Activated effector memory CD4-positive, alpha-beta T cell treated with Interleukin-2 at 50 U/mL for 16 hours (primary cell): ENCODE data around the gene RBMY1D.
"Not testable (repeated sequence)": the region's sequence is repeated elsewhere in the genome, so short reads cannot be mapped to it uniquely, and the experiment has no call there.

Experiments
- DNase-seq: peaks from one replicate; pipeline ENCODE4 v3.0.0-alpha.2; 2020

Gene RBMY1D

DNA sequence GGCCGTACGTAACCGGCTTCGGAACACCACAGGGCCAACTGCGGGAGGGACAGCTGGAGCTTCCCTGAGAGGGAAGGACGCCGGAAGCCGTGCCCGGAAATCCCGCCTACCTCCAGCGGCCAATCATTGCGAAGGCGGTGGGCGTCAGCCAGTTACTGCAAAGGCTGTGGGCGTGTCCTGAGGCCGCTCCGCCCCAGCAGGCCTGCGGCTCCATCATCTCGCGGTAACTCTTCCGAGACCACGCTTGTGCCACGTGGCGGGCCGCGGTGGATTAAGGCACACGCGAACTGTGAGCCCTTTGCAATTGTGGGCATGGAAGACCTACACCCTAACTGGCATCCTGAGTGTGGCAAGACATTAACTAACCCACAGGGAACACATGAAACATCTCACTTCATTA, at the start of gene RBMY1D:
Gene RBMY1D, minus strand, starts transcription at position 101 of the 400 bp plus-strand sequence. CDS start 2,013 bp downstream, outside the sequence.
- DNase-seq, result not testable (repeated sequence)

DNA sequence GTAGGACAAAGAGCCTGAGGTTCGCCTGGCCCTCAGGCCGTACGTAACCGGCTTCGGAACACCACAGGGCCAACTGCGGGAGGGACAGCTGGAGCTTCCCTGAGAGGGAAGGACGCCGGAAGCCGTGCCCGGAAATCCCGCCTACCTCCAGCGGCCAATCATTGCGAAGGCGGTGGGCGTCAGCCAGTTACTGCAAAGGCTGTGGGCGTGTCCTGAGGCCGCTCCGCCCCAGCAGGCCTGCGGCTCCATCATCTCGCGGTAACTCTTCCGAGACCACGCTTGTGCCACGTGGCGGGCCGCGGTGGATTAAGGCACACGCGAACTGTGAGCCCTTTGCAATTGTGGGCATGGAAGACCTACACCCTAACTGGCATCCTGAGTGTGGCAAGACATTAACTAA, 23.6 kb upstream of the RBMY1D start, which contains the start of gene RBMY1E:
Gene RBMY1E, minus strand, starts transcription at position 101 of the 400 bp plus-strand sequence. CDS start 1,978 bp downstream, outside the sequence.
- not testable (repeated sequence) for DNase-seq

DNA sequence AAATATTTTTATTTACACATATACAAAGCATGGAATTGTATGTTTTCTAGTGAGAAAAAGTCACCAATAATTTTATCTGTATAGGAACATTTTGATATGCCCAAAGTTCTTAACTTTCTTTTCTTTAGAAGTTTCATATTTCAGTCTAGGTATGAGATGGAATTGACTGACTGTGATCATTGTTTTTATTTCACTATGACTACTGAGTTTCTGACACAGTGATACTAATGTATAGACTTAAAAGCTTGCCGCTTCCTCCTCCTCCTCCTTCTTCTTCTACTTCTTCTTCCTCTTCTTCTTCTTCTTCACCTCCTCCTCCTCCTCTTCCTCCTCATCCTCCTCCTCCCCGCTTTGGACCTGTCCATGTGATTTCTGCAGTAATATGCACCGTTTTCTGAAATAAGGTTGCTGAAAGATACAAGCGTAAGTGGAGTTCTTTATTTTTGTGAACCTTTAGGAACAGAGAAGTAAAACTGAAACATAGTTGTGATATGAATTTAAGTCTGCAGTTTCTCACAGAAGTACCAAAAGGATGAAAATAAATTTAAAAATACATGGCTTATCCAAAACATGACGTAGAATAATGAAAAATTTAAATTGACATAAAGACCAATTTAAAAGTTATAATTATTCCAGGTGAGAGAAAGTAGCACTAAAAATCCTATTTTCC, 24.8 kb downstream of the RBMY1D start:
- not testable (repeated sequence) for DNase-seq

DNA sequence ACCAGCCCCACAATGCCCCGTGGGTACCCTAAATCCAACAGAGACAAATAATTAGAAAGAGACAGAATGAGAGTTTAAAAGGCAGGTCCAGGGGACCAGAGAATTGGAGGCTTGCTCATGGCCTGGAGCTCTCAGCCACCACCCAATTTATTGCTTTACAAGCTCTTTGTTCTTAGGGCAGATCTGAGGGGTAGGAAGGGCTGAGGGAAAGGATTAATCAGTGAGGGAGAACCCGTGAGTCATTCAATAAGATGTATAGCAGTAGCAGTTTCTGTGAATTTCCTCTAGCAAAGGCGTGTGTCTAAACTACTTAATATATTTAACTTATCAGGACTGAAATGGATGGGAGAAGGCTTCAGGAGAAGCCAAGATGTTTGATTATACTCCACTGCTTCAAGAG, 48.8 kb downstream of the RBMY1D start:
- no peak for DNase-seq

DNA sequence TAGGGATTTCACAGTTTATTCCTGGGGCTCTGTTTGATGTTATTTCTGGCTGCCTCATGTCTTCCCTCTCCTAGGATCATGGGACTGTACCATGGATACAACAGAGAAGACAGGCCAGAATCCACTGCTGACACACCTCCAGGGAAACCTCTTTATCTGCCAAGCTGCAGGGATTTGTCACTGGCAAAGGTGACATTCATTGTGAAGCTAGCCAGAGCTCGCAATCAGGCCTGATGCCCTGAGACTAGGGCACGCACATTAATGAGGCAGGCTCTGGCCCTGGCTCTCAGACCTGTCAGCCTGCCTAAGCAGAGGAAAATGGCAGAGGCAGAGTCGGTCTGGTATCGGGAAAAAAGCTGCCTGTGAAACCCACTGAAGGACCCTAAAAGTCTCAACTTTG, 52.2 kb downstream of the RBMY1D start:
- no peak for DNase-seq

DNA sequence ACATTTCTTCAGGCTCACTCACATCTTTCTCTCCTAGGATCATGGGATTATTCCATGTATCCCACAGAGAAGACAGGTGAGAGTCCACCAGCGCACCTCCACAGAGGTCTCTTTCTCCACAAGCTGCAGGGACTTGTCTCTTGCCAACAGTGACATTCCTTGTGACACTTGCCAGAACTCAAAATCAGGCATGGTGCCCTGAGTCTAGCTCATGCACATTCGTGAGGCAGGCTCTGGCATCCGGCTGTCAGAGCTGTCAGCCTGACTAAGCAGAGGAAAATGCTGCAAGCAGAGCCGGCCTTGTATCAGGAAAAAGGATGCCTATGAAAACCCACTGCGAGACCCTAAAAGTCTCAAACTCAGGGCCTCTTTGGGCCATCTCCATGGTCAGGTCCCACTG, 54.8 kb downstream of the RBMY1D start:
- DNase-seq, result no peak

DNA sequence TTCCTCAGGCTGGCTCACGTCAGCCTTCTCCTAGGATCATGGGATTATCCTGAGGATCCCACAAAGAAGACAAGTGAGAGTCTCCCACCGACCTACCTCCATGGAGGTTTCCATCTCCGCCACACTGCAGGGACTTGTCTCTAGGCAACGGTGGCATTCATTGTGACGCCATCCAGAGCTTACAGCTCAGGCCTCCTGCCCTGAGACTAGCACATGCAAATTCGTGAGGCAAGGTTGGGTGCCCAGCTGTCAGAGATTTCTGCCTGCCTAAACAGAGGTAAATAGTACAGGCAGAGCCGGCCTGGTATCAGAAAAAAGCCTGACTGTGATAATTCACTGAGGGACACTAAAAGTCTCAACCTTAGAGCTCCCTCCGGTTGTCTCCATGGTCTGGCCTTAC, 58.0 kb downstream of the RBMY1D start:
- DNase-seq, result no peak

DNA sequence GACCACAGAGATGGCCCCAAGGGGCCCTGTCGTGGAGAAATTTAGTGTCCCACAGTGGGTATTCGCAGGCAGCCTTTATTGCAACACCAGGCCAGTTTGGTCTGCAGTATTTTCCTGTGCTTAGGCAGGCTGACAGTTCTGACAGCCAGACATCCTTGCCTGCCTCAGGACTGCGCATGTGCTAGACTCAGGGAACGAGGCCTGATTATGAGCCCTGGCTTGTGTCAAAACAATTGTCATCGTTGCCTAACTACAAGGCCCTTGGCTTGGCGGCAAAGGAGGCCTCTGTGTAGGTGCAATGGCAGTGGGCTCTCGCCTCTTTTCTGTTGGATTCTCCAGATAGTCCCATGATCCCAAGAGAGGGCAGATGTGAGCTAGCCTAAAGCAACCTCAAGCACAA, 59.3 kb downstream of the RBMY1D start:
- no peak for DNase-seq
